Fibroblast of lung (primary cell): ENCODE data around the gene NOL4L.

Experiments used
- CTCF ChIP-seq, 2 donors: IDR thresholded peaks in 1 of 2; conservative IDR thresholded peaks in 1 of 2; 1 replicate in 1 of 2; 2 replicates in 1 of 2; pipeline ENCODE4 v1.5.1; 2011 to 2012; ENCODE audit warnings: low read length in 2 of 2, control low read depth in 1 of 2, inconsistent platforms in 1 of 2, low read depth in 1 of 2, mild to moderate bottlenecking in 1 of 2
- EZH2 ChIP-seq: IDR thresholded peaks from 2 replicates; pipeline ENCODE4 v1.5.1; 2012; ENCODE audit warnings: low read length, control low read depth, mild to moderate bottlenecking; ENCODE audit errors: missing control alignments

GRCh38 chr20:32521780-32522525 is 63.2 kb downstream of the NOL4L start:
- peak; percentile 85 to 86 for TF ChIP-seq CTCF (conservative IDR thresholded peaks at IDR 0.05 in 1 of 2, IDR thresholded peaks at IDR 0.05 in 1 of 2; ENCODE audit: low read depth in 1 of 2, low read length in 2 of 2)
- no peak for TF ChIP-seq EZH2
